OCI-LY7 (cell line): ENCODE data around the gene ADD3.

Experiments
- EZH2phosphoT487 ChIP-seq: fragments of 200-600 bp; sonication (generic); IDR thresholded peaks from 2 replicates; pipeline ENCODE4 v1.6.1; 2018; ENCODE audit warnings: low read depth, borderline replicate concordance, mild to moderate bottlenecking, mixed run types, antibody characterized with exemption, low read length, moderate library complexity, mixed read lengths
- TF ChIP-seq, protein P1 (sequence below): fragments of 200-600 bp; sonication (generic); conservative IDR thresholded peaks from 2 replicates; pipeline ENCODE4 v1.5.1; 2014; ENCODE audit warnings: mild to moderate bottlenecking, antibody characterized with exemption, low read length, moderate library complexity, mixed read lengths

DNA sequence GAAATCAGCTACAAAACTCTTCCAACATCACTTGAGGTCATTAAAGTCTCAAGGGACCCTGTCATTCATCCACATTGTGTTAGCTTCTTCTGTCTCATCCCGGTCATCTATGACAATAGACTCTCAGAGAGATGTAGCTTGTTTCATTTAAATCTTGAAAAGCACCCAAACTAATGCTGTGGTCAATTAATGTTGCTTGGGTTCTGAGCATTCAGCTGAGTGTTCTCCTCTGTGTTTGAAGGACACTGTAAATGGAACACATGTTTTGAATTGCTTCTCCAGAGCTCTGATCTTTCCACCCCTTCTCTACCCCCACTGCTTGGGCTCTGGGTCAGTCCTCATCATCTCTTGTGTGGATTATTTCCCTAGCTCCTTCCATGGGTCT is 19.6 kb upstream of the ADD3 start:
- TF ChIP-seq, protein P1, sequence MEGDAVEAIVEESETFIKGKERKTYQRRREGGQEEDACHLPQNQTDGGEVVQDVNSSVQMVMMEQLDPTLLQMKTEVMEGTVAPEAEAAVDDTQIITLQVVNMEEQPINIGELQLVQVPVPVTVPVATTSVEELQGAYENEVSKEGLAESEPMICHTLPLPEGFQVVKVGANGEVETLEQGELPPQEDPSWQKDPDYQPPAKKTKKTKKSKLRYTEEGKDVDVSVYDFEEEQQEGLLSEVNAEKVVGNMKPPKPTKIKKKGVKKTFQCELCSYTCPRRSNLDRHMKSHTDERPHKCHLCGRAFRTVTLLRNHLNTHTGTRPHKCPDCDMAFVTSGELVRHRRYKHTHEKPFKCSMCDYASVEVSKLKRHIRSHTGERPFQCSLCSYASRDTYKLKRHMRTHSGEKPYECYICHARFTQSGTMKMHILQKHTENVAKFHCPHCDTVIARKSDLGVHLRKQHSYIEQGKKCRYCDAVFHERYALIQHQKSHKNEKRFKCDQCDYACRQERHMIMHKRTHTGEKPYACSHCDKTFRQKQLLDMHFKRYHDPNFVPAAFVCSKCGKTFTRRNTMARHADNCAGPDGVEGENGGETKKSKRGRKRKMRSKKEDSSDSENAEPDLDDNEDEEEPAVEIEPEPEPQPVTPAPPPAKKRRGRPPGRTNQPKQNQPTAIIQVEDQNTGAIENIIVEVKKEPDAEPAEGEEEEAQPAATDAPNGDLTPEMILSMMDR = no peak
- TF ChIP-seq EZH2phosphoT487 = no peak
